Peyer's patch (tissue), 4 donors: Measurements from ENCODE around the gene TEAD1.

Experiments
- POLR2A ChIP-seq, 2 donors: fragments of 450-650 bp; IDR thresholded peaks; one replicate each; pipeline ENCODE4 v1.5.1; 2017; ENCODE audit warnings: antibody characterized with exemption in 2 of 2, mild to moderate bottlenecking in 2 of 2, moderate library complexity in 2 of 2
- TF ChIP-seq, protein P1 (sequence below), 6 experiments: fragments of 450-650 bp in 4 of 6; fragments of 200-600 bp in 2 of 6; sonication (generic) in 1 of 6; IDR thresholded peaks; one replicate each; pipeline ENCODE4 v1.5.1; 2017 to 2019; ENCODE audit warnings: antibody characterized with exemption in 6 of 6, mild to moderate bottlenecking in 3 of 6, moderate library complexity in 1 of 6

DNA sequence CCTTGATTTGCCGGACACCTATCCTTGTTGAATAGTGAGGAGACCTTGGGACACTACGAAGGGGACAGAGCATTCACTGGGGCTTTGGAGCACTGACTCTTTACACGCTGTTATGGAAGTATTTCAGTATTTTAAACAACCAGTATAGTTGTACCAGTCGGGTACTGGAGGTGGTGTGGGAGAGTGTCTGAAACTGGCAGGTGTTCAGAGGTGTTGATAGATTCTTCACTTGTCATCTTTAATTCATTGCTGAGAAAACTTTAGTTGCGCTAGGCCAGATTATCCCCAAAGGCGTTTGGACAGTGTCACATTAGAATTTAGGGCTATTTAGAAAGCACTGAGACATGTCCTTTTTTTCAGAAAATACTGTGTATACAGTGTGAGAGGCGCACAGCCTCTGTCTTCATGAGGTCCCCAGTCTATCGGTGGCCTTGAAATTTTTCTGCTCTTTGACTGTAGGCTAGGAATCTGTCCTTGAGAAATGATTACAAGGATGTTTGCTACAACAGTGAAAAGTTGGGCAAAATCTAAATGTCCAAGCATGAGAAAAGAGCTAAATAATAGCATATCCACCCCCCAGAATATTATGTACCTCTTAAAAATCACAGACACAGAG, 69.7 kb downstream of the TEAD1 start:
- TF ChIP-seq, protein P1, sequence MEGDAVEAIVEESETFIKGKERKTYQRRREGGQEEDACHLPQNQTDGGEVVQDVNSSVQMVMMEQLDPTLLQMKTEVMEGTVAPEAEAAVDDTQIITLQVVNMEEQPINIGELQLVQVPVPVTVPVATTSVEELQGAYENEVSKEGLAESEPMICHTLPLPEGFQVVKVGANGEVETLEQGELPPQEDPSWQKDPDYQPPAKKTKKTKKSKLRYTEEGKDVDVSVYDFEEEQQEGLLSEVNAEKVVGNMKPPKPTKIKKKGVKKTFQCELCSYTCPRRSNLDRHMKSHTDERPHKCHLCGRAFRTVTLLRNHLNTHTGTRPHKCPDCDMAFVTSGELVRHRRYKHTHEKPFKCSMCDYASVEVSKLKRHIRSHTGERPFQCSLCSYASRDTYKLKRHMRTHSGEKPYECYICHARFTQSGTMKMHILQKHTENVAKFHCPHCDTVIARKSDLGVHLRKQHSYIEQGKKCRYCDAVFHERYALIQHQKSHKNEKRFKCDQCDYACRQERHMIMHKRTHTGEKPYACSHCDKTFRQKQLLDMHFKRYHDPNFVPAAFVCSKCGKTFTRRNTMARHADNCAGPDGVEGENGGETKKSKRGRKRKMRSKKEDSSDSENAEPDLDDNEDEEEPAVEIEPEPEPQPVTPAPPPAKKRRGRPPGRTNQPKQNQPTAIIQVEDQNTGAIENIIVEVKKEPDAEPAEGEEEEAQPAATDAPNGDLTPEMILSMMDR (IDR thresholded peaks at IDR 0.05), result no peak
- TF ChIP-seq POLR2A (IDR thresholded peaks at IDR 0.05), result no peak
